Psoas muscle (tissue), 8 donors: ENCODE results near the gene KLF3. TPM values are rescaled to one million over a fixed set of nuclear protein-coding genes. Genes with fewer than 3 reads are reported as not detected.

ENCODE experiments used
- ATAC-seq, 4 donors: fragments of 200-7000 bp; cut with Tn5 transposase; one replicate each; pipeline ENCODE4 v1.9.1; 2020; ENCODE audit warnings: moderate library complexity in 3 of 4, mild to moderate bottlenecking in 2 of 4
- DNase-seq, 2 donors: peaks; one replicate each; pipeline ENCODE4 v3.0.0-alpha.2; 2020
- H3K27ac ChIP-seq: fragments of 200-600 bp; one replicate; pipeline ENCODE4 v1.8.0; 2022
- H3K27me3 ChIP-seq, 3 donors: fragments of 200-600 bp in 1 of 3; one replicate each; pipeline versions ENCODE4 v1.6.1 to v1.8.0; 2013 to 2022; ENCODE audit warnings: low read length in 2 of 3, mild to moderate bottlenecking in 2 of 3, moderate library complexity in 1 of 3; ENCODE audit not compliant: insufficient read depth in 3 of 3
- H3K36me3 ChIP-seq, 2 donors: fragments of 200-600 bp in 1 of 2; one replicate each; pipeline versions ENCODE4 v1.6.1 to v1.8.0; 2013 to 2022; ENCODE audit warnings: low read depth in 1 of 2, mild to moderate bottlenecking in 1 of 2, moderate library complexity in 1 of 2; ENCODE audit not compliant: insufficient read depth in 1 of 2
- H3K4me1 ChIP-seq: fragments of 200-600 bp; one replicate; pipeline ENCODE4 v1.8.0; 2022
- H3K4me3 ChIP-seq: fragments of 200-600 bp; one replicate; pipeline ENCODE4 v1.8.0; 2022; ENCODE audit warnings: mild to moderate bottlenecking
- H3K9me3 ChIP-seq: fragments of 200-600 bp; one replicate; pipeline ENCODE4 v1.8.0; 2022
- CTCF ChIP-seq: fragments of 200-600 bp; IDR thresholded peaks from one replicate; pipeline ENCODE4 v1.8.0; 2022; ENCODE audit warnings: antibody characterized with exemption
- WGBS, 3 donors: extraction: QIAGEN DNeasy Blood & Tissue Kit; methylation state at CpG; one replicate each; pipeline versions ENCODE4 v1.1.6 to v1.1.7; 2013; 5-methylcytosine and 5-hydroxymethylcytosine counted together
- intact Hi-C, 2 donors: fragments of 100-400 bp; cut with DNase I; formaldehyde crosslinking; loops; one replicate each; pipeline versions ENCODE4 v1.11.0 to v1.14.2; 2022
- polyA plus RNA-seq, 3 donors: library from polyadenylated mRNA; stranded (reverse); fragments of 200-250 nt; gene quantifications; one replicate each; pipeline ENCODE4 v1.2.3, GENCODE V29; 2013
- total RNA-seq, 4 donors: library from RNA; stranded (reverse); fragmentation: NEBNext Ultra II Directional in 2 of 4; extraction: Animal tissue kit (Norgen Biotek cat#: 25700) in 2 of 4; gene quantifications; one replicate each; pipeline versions ENCODE4 v1.2.1 to v1.2.4, GENCODE V29; 2021 to 2023
- donor health status: healthy with polysubstance abuse.
- donor health status: DM: no; HTN: no; CAD: no; lungs with moderate emphysema.
- donor health status: Bipolar disorder and iron deficiency.
- donor health status: healthy.
- donor health status: DM: yes; HTN: yes; CAD: no.
- donor health status: DM: no; HTN: no; CAD: no.
- donor health status: DM: no; HTN: no; CAD: no.
- donor health status: DM: yes; HTN: yes; CAD: no.

KLF3 gene
- total and polyA plus RNA-seq, 7 donors = 8.9 to 29.1 (median 14.7) TPM

GRCh38 chr4:38735870-38736269 is 71.9 kb downstream of the KLF3 start:
- Histone ChIP-seq H3K27me3 (no peaks in the 10 kb centered on the region), H3K9me3 (no peaks in the 10 kb centered on the region), H3K36me3 (no peaks in the 10 kb centered on the region), H3K27ac (no peak overlapping the region), H3K4me3 (no peak overlapping the region), H3K4me1 (no peaks in the 10 kb centered on the region)
- DNase-seq (no peak), ATAC-seq (no peak)
- TF ChIP-seq CTCF = no peak
- 79 to 88% (median 88%) methylated on average over 3 of the region's 3 CpGs for WGBS, 3 donors
- intact Hi-C loops = no loop called here

- H3K27me3 ChIP-seq = no peaks in the 10 kb centered on the region
- no peak for ATAC-seq
- H3K9me3 ChIP-seq = no peaks in the 10 kb centered on the region
- no peaks in the 10 kb centered on the region for H3K4me1 ChIP-seq
- no peak for TF ChIP-seq CTCF
- no peak for DNase-seq
- intact Hi-C loops = no loop called here
- WGBS, 3 donors = 88 to 91% (median 89%) methylated on average over 6 of the region's 6 CpGs
- H3K36me3 ChIP-seq = no peaks in the 10 kb centered on the region
- H3K27ac ChIP-seq = no peak overlapping the region
- no peak overlapping the region for H3K4me3 ChIP-seq
These were observed 75.2 kb downstream of the KLF3 start for GRCh38 chr4:38738940-38739803.

GRCh38 chr4:38740303-38740702 is 76.3 kb downstream of the KLF3 start:
- no peaks in the 10 kb centered on the region for H3K27me3 ChIP-seq
- ATAC-seq = peak; percentile 54 to 90 (median 72)
- H3K27ac ChIP-seq = no peak overlapping the region
- H3K9me3 ChIP-seq = no peaks in the 10 kb centered on the region
- no peaks in the 10 kb centered on the region for H3K4me1 ChIP-seq
- 36 to 52% (median 50%) methylated on average over 2 of the region's 2 CpGs for WGBS, 3 donors
- TF ChIP-seq CTCF = no peak
- H3K36me3 ChIP-seq = no peaks in the 10 kb centered on the region
- no peak for DNase-seq
- intact Hi-C loops = no loop called here
- H3K4me3 ChIP-seq = no peak overlapping the region

- Histone ChIP-seq H3K9me3 (no peaks in the 10 kb centered on the region), H3K4me3 (no peak overlapping the region), H3K4me1 (no peaks in the 10 kb centered on the region), H3K36me3 (no peaks in the 10 kb centered on the region), H3K27me3 (no peaks in the 10 kb centered on the region), H3K27ac (no peak overlapping the region)
- ATAC-seq (no peak), DNase-seq (no peak)
- WGBS, 3 donors = 52 to 74% (median 60%) methylated on average over 1 of the region's 1 CpG
- TF ChIP-seq CTCF = no peak
- intact Hi-C loops = no loop called here
These were observed 79.9 kb downstream of the KLF3 start for GRCh38 chr4:38743866-38744265.

- no peak overlapping the region for H3K27ac ChIP-seq
- H3K9me3 ChIP-seq = no peaks in the 10 kb centered on the region
- no peak for TF ChIP-seq CTCF
- WGBS, 3 donors = 95 to 97% (median 97%) methylated on average over 5 of the region's 5 CpGs
- H3K36me3 ChIP-seq = no peaks in the 10 kb centered on the region
- no peak overlapping the region for H3K4me3 ChIP-seq
- no peaks in the 10 kb centered on the region for H3K4me1 ChIP-seq
- ATAC-seq = no peak
- intact Hi-C loops = no loop called here
- no peaks in the 10 kb centered on the region for H3K27me3 ChIP-seq
- no peak for DNase-seq
These were observed 81.9 kb downstream of the KLF3 start for GRCh38 chr4:38745881-38746280.
